ENCODE measurements around the gene TRAPPC8. TPM values are rescaled to one million over a fixed set of nuclear protein-coding genes. Genes with fewer than 3 reads are reported as not detected.

TRAPPC8 gene
- total and polyA plus RNA-seq, 2 experiments from 2014 or later: 27.2 to 66.2 TPM

GRCh38 chr18:31891566-31891965 is 51.4 kb downstream of the TRAPPC8 start (continued):
- TF ChIP-seq, protein P1, sequence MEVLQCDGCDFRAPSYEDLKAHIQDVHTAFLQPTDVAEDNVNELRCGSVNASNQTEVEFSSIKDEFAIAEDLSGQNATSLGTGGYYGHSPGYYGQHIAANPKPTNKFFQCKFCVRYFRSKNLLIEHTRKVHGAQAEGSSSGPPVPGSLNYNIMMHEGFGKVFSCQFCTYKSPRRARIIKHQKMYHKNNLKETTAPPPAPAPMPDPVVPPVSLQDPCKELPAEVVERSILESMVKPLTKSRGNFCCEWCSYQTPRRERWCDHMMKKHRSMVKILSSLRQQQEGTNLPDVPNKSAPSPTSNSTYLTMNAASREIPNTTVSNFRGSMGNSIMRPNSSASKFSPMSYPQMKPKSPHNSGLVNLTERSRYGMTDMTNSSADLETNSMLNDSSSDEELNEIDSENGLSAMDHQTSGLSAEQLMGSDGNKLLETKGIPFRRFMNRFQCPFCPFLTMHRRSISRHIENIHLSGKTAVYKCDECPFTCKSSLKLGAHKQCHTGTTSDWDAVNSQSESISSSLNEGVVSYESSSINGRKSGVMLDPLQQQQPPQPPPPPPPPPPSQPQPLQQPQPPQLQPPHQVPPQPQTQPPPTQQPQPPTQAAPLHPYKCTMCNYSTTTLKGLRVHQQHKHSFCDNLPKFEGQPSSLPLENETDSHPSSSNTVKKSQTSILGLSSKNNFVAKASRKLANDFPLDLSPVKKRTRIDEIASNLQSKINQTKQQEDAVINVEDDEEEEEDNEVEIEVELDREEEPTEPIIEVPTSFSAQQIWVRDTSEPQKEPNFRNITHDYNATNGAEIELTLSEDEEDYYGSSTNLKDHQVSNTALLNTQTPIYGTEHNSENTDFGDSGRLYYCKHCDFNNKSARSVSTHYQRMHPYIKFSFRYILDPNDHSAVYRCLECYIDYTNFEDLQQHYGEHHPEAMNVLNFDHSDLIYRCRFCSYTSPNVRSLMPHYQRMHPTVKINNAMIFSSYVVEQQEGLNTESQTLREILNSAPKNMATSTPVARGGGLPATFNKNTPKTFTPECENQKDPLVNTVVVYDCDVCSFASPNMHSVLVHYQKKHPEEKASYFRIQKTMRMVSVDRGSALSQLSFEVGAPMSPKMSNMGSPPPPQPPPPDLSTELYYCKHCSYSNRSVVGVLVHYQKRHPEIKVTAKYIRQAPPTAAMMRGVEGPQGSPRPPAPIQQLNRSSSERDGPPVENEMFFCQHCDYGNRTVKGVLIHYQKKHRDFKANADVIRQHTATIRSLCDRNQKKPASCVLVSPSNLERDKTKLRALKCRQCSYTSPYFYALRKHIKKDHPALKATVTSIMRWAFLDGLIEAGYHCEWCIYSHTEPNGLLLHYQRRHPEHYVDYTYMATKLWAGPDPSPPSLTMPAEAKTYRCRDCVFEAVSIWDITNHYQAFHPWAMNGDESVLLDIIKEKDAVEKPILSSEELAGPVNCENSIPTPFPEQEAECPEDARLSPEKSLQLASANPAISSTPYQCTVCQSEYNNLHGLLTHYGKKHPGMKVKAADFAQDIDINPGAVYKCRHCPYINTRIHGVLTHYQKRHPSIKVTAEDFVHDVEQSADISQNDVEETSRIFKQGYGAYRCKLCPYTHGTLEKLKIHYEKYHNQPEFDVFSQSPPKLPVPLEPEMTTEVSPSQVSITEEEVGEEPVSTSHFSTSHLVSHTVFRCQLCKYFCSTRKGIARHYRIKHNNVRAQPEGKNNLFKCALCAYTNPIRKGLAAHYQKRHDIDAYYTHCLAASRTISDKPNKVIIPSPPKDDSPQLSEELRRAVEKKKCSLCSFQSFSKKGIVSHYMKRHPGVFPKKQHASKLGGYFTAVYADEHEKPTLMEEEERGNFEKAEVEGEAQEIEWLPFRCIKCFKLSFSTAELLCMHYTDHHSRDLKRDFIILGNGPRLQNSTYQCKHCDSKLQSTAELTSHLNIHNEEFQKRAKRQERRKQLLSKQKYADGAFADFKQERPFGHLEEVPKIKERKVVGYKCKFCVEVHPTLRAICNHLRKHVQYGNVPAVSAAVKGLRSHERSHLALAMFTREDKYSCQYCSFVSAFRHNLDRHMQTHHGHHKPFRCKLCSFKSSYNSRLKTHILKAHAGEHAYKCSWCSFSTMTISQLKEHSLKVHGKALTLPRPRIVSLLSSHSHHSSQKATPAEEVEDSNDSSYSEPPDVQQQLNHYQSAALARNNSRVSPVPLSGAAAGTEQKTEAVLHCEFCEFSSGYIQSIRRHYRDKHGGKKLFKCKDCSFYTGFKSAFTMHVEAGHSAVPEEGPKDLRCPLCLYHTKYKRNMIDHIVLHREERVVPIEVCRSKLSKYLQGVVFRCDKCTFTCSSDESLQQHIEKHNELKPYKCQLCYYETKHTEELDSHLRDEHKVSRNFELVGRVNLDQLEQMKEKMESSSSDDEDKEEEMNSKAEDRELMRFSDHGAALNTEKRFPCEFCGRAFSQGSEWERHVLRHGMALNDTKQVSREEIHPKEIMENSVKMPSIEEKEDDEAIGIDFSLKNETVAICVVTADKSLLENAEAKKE (CRISPR knock-in tag; IDR thresholded peaks at IDR 0.05): no peak
- TF ChIP-seq POLR2AphosphoS5 (IDR thresholded peaks at IDR 0.05; ENCODE audit: low read depth) (no peak), CTCF (conservative IDR thresholded peaks at IDR 0.05; ENCODE audit: low read depth in 2 of 2) (no peak)

DNA sequence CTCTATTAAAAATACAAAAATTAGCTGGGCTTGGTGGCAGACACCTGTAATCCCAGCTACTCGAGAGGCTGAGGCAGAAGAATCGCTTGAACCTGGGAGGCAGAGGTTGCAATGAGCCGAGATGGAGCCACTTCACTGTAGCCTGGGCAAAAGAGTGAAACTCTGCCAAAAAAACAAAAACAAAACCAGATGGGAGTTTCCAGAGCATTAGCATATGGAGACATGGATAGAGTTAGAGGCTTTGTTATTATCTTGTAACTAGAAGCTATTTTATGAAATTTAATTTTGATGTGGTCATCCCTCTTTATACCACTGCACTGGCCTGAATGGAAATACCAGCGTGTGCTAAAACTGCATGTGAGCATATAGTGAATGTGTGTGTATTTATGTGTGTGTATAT is 58.9 kb downstream of the TRAPPC8 start:
- no peaks in the 10 kb centered on the region for H3K4me1 ChIP-seq (ENCODE audit: insufficient read depth)
- H3K36me3 Mint-ChIP-seq (ENCODE audit: low read depth): peaks cover 77% of the 10 kb centered on the region
- peaks cover 7% of the 10 kb centered on the region for H4K20me1 ChIP-seq (replicated peaks; ENCODE audit: insufficient read depth)
- H3K27ac ChIP-seq (ENCODE audit: low read depth): no peak overlapping the region
- peaks cover 13% of the 10 kb centered on the region for H3K27me3 Mint-ChIP-seq (ENCODE audit: insufficient read depth, low read depth, poor library complexity)
- H3K27me3 ChIP-seq (ENCODE audit: insufficient read depth): no peaks in the 10 kb centered on the region
- no peak overlapping the region for H3K4me2 ChIP-seq
- DNase-seq (ENCODE audit: low spot score): no peak
- H3K36me3 ChIP-seq (ENCODE audit: insufficient read depth): peaks cover 30% of the 10 kb centered on the region; the same call in 1 of the 2 replicates
- no peak overlapping the region for H3K27ac Mint-ChIP-seq
- H2AFZ ChIP-seq: no peak overlapping the region
- H3F3A ChIP-seq (replicated peaks; ENCODE audit: low read depth): no peaks in the 10 kb centered on the region
- no peaks in the 10 kb centered on the region for H3K4me1 Mint-ChIP-seq
- peaks cover 26% of the 10 kb centered on the region for H3K79me2 ChIP-seq (replicated peaks; ENCODE audit: insufficient read depth)
- H3K9me2 ChIP-seq (ENCODE audit: insufficient read depth): no peaks in the 10 kb centered on the region
- no peak overlapping the region for H3K4me3 Mint-ChIP-seq
- H3K9me3 Mint-ChIP-seq: no peaks in the 10 kb centered on the region
- no peak for ATAC-seq
- no peak overlapping the region for H3K4me3 ChIP-seq
- TF ChIP-seq EZH2 (IDR thresholded peaks at IDR 0.05; ENCODE audit: low read depth, unreplicated experiment) (no peak), JUNB (IDR thresholded peaks at IDR 0.05; ENCODE audit: unreplicated experiment) (no peak), POLR2AphosphoS5 (IDR thresholded peaks at IDR 0.05; ENCODE audit: low read depth) (no peak)
- TF ChIP-seq, protein P1 (CRISPR knock-in tag; IDR thresholded peaks at IDR 0.05): no peak
